DND-41 (cell line): ENCODE results near the gene GLT6D1.

Experiments used
- ATAC-seq: fragments of 200-7000 bp; cut with Tn5 transposase; 3 replicates; pipeline ENCODE4 v1.9.1; 2021; ENCODE audit warnings: low read depth; ENCODE audit not compliant: insufficient read depth
- DNase-seq: peaks from one replicate; pipeline ENCODE4 v3.0.0-alpha.2; 2020
- H2AFZ ChIP-seq: 2 replicates; pipeline ENCODE4 v1.6.0; 2012; ENCODE audit warnings: low read depth, low read length
- H3K27ac ChIP-seq: 2 replicates; pipeline ENCODE4 v1.5.1; 2012; ENCODE audit warnings: low read length, inconsistent platforms
- H3K27me3 ChIP-seq: fragments of 200-600 bp; sonication (generic); 2 replicates; pipeline ENCODE4 v1.6.0; 2012; ENCODE audit warnings: low read length, mild to moderate bottlenecking, inconsistent platforms; ENCODE audit not compliant: insufficient read depth, poor library complexity
- H3K36me3 ChIP-seq: 2 replicates; pipeline ENCODE4 v1.5.1; 2012; ENCODE audit warnings: low read length, inconsistent platforms; ENCODE audit not compliant: insufficient read depth
- H3K4me1 ChIP-seq: 2 replicates; pipeline ENCODE4 v1.5.1; 2012; ENCODE audit warnings: mild to moderate bottlenecking, low read length; ENCODE audit not compliant: insufficient read depth
- H3K4me2 ChIP-seq: 2 replicates; pipeline ENCODE4 v1.6.0; 2012; ENCODE audit warnings: mild to moderate bottlenecking, moderate library complexity, low read length, inconsistent platforms; ENCODE audit not compliant: insufficient read depth
- H3K4me3 ChIP-seq, 2 experiments: fragments of 200-600 bp in 1 of 2; shearing (Covaris generic) in 1 of 2; 2 replicates each; pipeline ENCODE4 v1.5.1; 2012 to 2016; ENCODE audit warnings: inconsistent platforms in 2 of 2, low read length in 2 of 2, mild to moderate bottlenecking in 2 of 2, low read depth in 1 of 2, moderate library complexity in 1 of 2
- H3K79me2 ChIP-seq: 2 replicates; pipeline ENCODE4 v1.6.0; 2012; ENCODE audit warnings: low read length, inconsistent platforms; ENCODE audit not compliant: insufficient read depth
- H3K9ac ChIP-seq: 2 replicates; pipeline ENCODE4 v1.6.0; 2012; ENCODE audit warnings: low read depth, mild to moderate bottlenecking, inconsistent platforms, low read length, moderate library complexity
- H3K9me3 ChIP-seq: 2 replicates; pipeline ENCODE4 v1.5.1; 2012; ENCODE audit warnings: low read length, moderate library complexity, mild to moderate bottlenecking, inconsistent platforms; ENCODE audit not compliant: insufficient read depth, severe bottlenecking
- H4K20me1 ChIP-seq: 2 replicates; pipeline ENCODE4 v1.6.0; 2012; ENCODE audit warnings: low read length; ENCODE audit not compliant: insufficient read depth
- EZH2 ChIP-seq: IDR thresholded peaks from 3 replicates; pipeline ENCODE4 v1.6.1; 2012; ENCODE audit warnings: borderline replicate concordance, low read depth, mild to moderate bottlenecking, moderate library complexity, low read length, inconsistent platforms; ENCODE audit not compliant: severe bottlenecking
- TF ChIP-seq, protein P1 (sequence below): IDR thresholded peaks from 2 replicates; pipeline ENCODE4 v1.5.1; 2012; ENCODE audit warnings: borderline replicate concordance, low read length, moderate library complexity, mild to moderate bottlenecking; ENCODE audit not compliant: poor library complexity, severe bottlenecking; ENCODE audit errors: extremely low read depth

The GLT6D1 gene

DNA sequence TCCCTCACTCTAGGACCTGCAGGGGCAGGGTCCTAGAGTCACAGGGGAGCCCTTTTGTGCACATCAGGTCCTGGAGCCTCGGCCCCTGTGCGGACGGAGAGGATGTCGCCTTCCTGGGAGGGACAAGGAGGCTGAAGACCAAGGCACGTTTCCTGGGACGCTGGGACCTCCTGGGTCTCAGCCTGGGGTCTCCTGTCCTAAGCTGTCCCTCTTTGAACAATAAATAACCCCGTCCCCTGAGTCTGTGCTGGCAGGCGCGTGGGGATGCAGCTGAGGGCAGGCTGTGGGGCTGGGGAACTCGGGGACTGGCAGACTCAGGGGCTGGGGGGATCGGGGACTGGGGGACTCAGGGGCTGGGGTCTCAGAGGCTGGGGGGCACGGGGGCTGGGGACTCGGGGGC, 46.7 kb downstream of the GLT6D1 start:
- no peak for DNase-seq
- H3K36me3 ChIP-seq: no peaks in the 10 kb centered on the region
- TF ChIP-seq, protein P1, sequence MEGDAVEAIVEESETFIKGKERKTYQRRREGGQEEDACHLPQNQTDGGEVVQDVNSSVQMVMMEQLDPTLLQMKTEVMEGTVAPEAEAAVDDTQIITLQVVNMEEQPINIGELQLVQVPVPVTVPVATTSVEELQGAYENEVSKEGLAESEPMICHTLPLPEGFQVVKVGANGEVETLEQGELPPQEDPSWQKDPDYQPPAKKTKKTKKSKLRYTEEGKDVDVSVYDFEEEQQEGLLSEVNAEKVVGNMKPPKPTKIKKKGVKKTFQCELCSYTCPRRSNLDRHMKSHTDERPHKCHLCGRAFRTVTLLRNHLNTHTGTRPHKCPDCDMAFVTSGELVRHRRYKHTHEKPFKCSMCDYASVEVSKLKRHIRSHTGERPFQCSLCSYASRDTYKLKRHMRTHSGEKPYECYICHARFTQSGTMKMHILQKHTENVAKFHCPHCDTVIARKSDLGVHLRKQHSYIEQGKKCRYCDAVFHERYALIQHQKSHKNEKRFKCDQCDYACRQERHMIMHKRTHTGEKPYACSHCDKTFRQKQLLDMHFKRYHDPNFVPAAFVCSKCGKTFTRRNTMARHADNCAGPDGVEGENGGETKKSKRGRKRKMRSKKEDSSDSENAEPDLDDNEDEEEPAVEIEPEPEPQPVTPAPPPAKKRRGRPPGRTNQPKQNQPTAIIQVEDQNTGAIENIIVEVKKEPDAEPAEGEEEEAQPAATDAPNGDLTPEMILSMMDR: no peak
- no peak for TF ChIP-seq EZH2

DNA sequence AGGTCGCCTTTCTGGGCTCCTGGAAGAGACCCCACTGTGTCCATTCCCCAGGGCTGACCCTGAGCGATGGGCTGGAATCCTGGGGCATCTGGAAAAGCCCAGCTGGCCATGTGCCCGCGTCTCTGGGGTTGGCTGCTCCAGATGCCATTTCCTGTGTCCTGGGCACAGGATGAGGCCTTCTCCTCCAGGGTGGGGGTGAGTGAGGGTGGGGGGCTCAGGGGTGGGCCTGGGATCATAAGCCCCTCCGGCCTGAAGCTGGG, 47.1 kb downstream of the GLT6D1 start:
- no peak for DNase-seq
- H3K27ac ChIP-seq: no peak overlapping the region
- TF ChIP-seq EZH2: no peak
- TF ChIP-seq, protein P1: no peak
- H3K79me2 ChIP-seq: no peaks in the 10 kb centered on the region
- H3K9ac ChIP-seq: no peak overlapping the region
- H3K4me3 ChIP-seq: no peak overlapping the region
- H3K27me3 ChIP-seq: no peaks in the 10 kb centered on the region
- no peaks in the 10 kb centered on the region for H4K20me1 ChIP-seq
- no peak for ATAC-seq
- H3K9me3 ChIP-seq: no peaks in the 10 kb centered on the region
- no peaks in the 10 kb centered on the region for H3K36me3 ChIP-seq
- no peaks in the 10 kb centered on the region for H3K4me1 ChIP-seq
- H3K4me2 ChIP-seq: no peak overlapping the region
- H2AFZ ChIP-seq: no peak overlapping the region

More for the DNA sequence above, 46.7 kb downstream of the GLT6D1 start:
- Histone ChIP-seq H3K79me2 (no peaks in the 10 kb centered on the region), H3K9me3 (no peaks in the 10 kb centered on the region), H2AFZ (no peak overlapping the region), H3K4me1 (no peaks in the 10 kb centered on the region), H3K9ac (no peak overlapping the region), H3K27ac (no peak overlapping the region), H3K4me2 (no peak overlapping the region), H4K20me1 (no peaks in the 10 kb centered on the region), H3K4me3 (no peak overlapping the region), H3K27me3 (no peaks in the 10 kb centered on the region)
- no peak for ATAC-seq

GRCh38 chr9:135591506-135592330, 47.6 kb downstream of the GLT6D1 start:
- ATAC-seq: no peak
- Histone ChIP-seq H3K4me1 (no peaks in the 10 kb centered on the region), H3K79me2 (no peaks in the 10 kb centered on the region), H3K4me2 (no peak overlapping the region), H3K9ac (no peak overlapping the region), H3K4me3 (no peak overlapping the region), H3K27me3 (no peaks in the 10 kb centered on the region), H4K20me1 (no peaks in the 10 kb centered on the region), H3K27ac (no peak overlapping the region), H3K36me3 (no peaks in the 10 kb centered on the region), H2AFZ (no peak overlapping the region), H3K9me3 (no peaks in the 10 kb centered on the region)
- TF ChIP-seq, protein P1: no peak
- no peak for TF ChIP-seq EZH2
- DNase-seq: no peak
